GM12801 (cell line): Measurements from ENCODE around the gene AFP.

Experiments
- TF ChIP-seq, protein P1 (sequence below): IDR thresholded peaks from one replicate; pipeline ENCODE4 v1.5.1; 2011; ENCODE audit warnings: control low read depth; ENCODE audit not compliant: insufficient read length; ENCODE audit errors: extremely low read depth

AFP gene

DNA sequence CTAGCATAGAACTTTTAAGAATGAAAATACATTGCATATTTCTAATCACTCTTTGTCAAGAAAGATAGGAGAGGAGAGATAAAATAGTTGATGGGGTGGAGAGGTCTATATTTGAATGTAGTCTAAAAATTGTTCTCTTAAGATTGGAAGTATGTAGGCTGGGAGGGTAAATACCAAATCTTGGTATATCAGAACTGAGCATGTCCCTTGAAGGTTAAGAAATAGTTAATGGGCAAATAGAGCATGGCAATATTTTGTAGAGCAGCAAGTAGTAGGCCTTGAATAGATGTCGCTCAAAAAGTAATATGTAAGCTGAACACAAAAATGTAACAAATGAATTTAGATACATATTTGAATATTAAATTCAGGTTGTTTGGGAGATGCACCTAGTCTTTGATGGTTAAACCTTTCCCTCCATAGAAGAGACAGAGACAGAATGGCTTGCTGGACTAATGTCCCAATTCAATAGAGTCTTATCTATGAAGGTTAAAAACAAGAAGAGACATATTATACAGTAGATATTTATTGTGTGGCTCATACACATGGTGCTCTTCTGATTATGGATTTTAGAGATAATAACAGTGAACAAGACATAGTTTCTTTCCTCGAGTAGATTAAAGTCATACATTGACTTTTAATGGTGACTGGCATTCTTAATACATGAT is 19.5 kb upstream of the AFP start:
- TF ChIP-seq, protein P1, sequence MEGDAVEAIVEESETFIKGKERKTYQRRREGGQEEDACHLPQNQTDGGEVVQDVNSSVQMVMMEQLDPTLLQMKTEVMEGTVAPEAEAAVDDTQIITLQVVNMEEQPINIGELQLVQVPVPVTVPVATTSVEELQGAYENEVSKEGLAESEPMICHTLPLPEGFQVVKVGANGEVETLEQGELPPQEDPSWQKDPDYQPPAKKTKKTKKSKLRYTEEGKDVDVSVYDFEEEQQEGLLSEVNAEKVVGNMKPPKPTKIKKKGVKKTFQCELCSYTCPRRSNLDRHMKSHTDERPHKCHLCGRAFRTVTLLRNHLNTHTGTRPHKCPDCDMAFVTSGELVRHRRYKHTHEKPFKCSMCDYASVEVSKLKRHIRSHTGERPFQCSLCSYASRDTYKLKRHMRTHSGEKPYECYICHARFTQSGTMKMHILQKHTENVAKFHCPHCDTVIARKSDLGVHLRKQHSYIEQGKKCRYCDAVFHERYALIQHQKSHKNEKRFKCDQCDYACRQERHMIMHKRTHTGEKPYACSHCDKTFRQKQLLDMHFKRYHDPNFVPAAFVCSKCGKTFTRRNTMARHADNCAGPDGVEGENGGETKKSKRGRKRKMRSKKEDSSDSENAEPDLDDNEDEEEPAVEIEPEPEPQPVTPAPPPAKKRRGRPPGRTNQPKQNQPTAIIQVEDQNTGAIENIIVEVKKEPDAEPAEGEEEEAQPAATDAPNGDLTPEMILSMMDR: no peak

DNA sequence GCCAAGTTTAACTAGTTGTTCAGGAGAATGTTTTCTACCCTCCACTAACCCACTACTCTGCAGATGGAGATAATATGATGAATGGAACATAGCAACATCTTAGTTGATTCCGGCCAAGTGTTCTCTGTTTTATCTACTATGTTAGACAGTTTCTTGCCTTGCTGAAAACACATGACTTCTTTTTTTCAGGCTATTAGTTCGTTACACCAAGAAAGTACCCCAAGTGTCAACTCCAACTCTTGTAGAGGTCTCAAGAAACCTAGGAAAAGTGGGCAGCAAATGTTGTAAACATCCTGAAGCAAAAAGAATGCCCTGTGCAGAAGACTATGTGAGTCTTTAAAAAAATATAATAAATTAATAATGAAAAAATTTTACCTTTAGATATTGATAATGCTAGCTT is 18.7 kb upstream of the AFP start:
- TF ChIP-seq, protein P1: no peak

DNA sequence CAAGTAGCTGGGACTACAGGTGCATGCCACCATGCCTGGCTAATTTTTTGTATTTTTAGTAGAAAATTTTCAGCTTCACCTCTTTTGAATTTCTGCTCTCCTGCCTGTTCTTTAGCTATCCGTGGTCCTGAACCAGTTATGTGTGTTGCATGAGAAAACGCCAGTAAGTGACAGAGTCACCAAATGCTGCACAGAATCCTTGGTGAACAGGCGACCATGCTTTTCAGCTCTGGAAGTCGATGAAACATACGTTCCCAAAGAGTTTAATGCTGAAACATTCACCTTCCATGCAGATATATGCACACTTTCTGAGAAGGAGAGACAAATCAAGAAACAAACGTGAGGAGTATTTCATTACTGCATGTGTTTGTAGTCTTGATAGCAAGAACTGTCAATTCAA is 18.0 kb upstream of the AFP start:
- TF ChIP-seq, protein P1: no peak

DNA sequence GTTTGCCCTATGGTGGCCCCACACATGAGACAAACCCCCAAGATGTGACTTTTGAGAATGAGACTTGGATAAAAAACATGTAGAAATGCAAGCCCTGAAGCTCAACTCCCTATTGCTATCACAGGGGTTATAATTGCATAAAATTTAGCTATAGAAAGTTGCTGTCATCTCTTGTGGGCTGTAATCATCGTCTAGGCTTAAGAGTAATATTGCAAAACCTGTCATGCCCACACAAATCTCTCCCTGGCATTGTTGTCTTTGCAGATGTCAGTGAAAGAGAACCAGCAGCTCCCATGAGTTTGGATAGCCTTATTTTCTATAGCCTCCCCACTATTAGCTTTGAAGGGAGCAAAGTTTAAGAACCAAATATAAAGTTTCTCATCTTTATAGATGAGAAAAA is 17.3 kb upstream of the AFP start:
- TF ChIP-seq, protein P1: no peak

DNA sequence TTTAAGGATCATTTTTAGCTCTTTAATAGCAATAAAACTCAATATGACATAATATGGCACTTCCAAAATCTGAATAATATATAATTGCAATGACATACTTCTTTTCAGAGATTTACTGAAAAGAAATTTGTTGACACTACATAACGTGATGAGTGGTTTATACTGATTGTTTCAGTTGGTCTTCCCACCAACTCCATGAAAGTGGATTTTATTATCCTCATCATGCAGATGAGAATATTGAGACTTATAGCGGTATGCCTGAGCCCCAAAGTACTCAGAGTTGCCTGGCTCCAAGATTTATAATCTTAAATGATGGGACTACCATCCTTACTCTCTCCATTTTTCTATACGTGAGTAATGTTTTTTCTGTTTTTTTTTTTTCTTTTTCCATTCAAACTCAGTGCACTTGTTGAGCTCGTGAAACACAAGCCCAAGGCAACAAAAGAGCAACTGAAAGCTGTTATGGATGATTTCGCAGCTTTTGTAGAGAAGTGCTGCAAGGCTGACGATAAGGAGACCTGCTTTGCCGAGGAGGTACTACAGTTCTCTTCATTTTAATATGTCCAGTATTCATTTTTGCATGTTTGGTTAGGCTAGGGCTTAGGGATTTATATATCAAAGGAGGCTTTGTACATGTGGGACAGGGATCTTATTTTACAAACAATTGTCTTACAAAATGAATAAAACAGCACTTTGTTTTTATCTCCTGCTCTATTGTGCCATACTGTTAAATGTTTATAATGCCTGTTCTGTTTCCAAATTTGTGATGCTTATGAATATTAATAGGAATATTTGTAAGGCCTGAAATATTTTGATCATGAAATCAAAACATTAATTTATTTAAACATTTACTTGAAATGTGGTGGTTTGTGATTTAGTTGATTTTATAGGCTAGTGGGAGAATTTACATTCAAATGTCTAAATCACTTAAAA is 16.6 kb upstream of the AFP start:
- TF ChIP-seq, protein P1: no peak

DNA sequence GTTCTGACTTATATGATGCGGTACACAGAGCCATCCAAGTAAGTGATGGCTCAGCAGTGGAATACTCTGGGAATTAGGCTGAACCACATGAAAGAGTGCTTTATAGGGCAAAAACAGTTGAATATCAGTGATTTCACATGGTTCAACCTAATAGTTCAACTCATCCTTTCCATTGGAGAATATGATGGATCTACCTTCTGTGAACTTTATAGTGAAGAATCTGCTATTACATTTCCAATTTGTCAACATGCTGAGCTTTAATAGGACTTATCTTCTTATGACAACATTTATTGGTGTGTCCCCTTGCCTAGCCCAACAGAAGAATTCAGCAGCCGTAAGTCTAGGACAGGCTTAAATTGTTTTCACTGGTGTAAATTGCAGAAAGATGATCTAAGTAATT is 15.4 kb upstream of the AFP start:
- TF ChIP-seq, protein P1: no peak

DNA sequence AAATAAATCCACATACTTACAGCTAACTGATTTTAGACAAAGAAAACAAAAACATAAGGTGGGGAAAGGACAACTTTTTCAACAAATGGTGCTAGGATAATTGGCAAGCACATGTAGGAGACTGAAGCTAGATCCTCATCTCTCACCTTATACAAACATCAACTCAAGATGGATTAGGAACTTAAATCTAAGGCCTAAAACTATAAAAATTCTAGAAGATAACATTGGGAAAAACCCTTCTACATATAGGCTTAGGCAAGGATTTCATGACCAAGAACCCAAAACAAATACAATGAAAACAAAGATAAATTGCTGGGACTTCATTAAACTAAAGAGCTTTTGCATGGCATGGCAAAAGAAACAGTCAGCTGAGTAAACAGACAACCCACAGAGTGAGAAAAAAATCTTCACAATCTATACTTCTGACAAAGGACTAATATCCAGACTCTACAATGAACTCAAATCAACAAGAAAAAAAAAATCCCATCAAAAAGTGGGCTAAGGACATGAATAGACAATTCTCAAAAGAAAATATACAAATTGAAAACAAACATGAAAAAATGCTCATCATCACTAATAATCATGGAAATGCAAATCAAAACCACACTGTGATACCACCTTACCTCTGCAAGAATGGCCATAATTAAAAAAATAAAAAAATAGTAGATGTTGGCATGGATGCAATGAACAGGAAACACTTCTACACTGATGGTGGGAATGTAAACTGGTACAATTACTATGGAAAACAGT is 14.1 kb upstream of the AFP start:
- TF ChIP-seq, protein P1: no peak
